NOMO-1 treated with dmso at 0.1 percent for 144 hours (cell line): ENCODE results near the gene MTG1.

ENCODE experiments used
- DNase-seq: peaks from one replicate; lab custom pipeline; 2025; ENCODE audit not compliant: unreplicated experiment; lab: John Stamatoyannopoulos, UW

The MTG1 gene

DNA sequence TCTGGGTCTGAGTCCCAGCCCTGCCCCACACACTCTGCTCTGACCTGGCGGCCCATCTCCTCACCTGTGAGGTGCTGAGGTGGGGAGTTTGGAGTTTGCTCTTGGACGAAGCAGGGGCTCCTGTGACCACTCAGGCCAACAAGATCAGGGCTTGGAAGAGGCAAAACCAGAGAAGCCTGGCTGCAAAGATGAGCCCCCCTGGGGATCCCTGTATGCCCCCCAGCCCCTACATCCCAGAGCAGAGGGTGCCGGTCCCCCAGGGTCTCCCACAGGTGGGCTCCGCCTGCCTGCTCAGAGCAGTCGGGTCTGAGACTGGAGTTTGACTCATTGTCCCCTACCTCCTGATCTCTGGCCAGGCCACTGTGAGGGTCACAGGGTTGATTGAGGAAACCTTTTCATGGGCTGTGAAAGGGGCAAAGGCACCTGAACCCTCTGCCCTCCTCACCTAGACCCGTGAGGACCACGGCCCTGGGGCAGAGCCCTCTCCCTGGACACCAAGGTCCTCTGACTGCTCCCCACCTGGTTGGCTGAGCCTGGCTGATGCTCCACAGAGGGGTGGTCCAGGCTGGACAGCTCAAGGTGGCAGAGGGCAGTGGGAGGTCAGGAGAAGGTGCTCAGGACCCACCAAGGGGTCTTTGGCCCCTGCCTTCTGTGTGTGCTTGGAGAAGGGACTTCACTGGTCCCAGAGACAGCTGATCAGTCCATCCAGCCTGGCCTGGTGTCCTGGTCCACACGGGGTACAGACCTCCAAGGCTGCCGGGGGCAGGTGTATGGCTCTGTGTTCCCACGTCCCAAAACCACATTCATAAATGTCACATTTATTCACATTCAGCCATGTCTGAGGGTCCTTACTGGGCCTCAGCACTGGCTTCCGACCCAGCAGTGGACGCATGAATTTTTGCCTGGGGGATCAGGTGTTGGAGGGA is 50.6 kb downstream of the MTG1 start:
- DNase-seq, result no peak

DNA sequence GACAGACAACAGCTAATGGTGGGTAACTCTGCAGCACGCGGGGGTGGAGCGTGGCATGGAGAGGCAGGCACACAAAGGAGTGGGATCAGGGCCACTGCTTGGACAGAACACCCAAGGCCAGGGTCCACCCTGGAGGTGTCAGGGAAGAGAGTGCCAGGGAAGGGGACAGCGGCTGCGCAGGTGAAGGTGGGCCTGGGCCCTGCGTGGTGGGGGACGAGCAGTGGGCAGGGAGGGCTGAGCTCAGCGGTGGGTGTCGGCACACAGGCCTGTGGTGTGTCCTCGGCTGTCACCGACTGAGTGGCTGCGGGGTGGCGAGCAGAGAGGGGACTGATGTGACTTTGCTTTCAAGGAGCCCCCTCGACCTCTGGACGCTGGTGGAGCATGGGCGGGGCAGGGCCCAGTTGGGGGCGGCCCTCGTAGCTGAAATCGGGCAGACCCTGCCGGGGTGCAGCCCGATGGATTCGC is 51.3 kb downstream of the MTG1 start:
- DNase-seq, result no peak

- no peak for DNase-seq
Observed at GRCh38 chr10:133445751-133446708, 52.1 kb downstream of the MTG1 start.

GRCh38 chr10:133446979-133447378 is 53.0 kb downstream of the MTG1 start:
- DNase-seq, result no peak

GRCh38 chr10:133448120-133448519 is 54.2 kb downstream of the MTG1 start:
- no peak for DNase-seq

DNA sequence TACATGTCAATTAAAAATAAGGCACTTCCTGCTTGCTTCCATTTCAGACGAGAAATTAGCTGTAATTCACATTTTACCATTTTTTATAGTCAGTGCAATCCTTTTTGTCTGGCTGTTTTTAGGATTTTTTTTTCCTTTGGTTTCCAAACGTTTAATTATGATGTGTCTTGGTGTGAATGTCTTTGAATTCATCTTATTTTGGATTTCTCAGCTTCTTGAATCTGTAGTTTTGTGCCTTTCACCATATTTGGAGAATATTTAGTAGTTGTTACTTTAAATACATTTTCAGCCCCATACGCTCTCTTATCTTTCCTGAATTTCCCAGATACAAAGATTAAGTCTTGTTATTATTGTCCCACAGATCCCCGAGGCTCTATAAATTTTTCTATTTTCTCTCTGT is 57.4 kb downstream of the MTG1 start:
- no peak for DNase-seq

DNA sequence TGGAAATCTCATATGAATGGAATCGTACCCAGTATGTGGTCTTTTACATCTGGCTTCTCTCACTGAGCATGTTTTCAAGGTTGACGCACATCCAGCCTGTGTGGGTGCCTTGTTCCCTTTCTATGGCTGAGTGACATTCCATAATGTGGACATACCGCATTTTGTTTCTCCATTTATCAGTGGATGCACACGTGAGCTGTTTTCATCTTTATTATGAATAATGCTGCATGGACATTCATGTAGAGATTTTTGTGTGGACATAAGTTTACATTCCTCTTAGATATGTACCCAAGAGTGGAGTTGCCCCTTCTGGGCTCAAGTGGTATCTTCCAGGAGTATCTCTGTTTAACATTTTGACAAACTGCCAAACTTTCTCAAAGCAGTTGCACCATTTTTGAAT is 58.5 kb downstream of the MTG1 start:
- no peak for DNase-seq

DNA sequence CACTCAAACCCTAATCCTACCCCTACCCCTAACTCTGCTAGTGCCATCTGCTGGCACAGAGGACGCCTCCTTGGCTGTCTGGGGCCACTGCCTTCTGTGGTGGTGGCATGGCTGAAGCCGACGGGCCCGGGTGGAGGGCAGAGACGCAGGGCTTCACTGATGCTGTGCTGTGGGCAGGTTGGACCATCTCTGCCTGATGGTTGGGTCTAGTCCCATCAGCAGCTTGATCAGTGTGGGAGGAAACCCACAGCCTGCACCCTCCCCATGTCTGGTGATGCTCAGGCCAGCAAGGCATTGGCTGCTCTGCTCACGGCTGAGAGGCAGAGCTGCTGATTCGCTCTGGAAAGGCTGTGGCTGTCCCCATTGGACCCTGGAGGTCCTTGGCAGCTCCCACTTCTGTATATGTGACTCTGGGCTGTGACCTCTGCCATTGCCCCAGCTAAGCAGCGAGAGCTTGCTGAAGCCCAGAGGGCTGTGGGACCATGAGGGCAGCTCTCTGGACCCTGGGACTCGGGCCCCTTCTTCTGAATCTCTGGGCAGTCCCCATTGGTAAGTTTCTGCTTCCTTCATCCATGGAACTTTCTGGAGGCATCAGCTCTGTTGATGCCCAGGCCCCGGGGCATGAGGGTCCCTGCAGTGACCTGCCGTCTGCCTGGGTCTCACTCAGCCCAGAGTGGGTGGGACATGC is 59.7 kb downstream of the MTG1 start, which contains the start of gene SCART1:
SCART1 (plus strand) TSS at position 430 of the 688 bp plus-strand sequence; CDS start at position 483, 53 bp downstream.
- no peak for DNase-seq

DNA sequence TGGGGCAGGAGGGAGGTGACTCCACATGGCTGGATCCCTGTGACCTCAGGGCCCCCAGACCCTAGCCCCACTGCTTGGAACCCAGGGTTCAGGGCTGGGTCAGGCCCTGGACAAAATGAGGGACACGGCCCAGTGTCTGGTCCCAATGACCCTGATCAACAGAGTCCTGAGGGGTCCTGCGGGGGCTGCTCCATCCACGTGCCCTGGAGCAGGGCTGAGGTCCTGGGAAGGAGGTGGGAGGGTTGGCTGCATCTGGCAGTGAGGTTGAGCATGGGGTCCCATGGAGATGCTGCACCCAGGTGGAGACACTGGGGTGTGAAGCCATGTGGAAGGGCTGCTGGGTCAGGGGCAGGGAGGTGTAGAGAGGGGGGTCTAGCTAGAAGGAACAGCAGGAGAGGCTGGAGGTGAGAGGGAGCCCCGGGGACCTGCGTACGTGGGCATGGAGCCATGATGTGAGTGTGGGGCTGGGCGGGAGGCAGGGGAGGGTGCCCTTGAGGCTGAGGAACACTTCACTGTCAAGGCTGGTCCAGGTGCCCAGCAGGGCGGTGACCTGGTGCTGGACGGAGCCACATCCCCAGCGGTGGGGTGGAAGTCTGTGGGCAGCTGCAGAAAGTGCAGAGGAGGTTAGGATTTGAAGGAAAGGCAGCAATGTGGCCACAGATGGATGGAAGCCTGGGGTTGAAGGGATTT is 60.4 kb downstream of the MTG1 start:
- no peak for DNase-seq

DNA sequence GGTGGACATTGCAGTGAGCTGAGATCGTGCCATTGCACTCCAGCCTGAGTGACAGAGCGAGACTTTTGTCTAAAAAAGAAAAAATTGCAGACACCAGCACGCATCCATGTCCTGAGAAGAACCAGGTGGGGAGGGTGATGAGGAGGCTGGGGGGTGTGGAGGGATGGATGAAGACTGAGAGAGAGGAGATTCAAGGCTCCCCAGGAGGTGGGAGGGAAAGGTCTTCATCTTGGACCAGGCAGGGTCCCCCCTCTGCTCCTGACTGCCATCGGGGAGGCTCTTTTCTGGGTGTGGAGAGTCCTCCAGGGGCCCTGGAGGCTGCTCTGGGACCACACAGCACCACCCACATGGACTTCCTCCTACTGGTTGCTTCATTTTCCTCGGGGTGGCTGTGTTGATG is 61.2 kb downstream of the MTG1 start:
- no peak for DNase-seq

DNA sequence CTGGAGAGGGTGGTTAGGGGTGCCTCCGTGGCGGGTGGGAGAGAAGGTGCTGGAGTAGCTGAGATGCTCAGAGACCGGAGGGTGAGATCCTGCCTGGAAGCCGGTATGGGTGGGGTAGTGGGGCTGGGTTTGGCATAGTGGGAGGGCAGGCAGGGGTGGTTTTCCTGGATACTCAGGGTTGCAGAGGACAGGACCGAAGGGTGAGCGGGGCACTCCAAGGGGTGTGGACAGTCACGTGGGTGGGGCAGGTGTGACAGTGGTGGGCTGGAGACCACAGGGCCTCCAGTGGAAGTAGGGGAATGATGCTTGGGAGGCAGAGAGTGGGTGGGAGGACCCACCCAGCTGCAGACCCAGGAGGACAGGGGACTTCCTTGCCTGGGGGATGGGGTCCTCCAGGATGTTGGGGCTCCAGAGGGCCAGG is 61.7 kb downstream of the MTG1 start:
- DNase-seq, result no peak

DNA sequence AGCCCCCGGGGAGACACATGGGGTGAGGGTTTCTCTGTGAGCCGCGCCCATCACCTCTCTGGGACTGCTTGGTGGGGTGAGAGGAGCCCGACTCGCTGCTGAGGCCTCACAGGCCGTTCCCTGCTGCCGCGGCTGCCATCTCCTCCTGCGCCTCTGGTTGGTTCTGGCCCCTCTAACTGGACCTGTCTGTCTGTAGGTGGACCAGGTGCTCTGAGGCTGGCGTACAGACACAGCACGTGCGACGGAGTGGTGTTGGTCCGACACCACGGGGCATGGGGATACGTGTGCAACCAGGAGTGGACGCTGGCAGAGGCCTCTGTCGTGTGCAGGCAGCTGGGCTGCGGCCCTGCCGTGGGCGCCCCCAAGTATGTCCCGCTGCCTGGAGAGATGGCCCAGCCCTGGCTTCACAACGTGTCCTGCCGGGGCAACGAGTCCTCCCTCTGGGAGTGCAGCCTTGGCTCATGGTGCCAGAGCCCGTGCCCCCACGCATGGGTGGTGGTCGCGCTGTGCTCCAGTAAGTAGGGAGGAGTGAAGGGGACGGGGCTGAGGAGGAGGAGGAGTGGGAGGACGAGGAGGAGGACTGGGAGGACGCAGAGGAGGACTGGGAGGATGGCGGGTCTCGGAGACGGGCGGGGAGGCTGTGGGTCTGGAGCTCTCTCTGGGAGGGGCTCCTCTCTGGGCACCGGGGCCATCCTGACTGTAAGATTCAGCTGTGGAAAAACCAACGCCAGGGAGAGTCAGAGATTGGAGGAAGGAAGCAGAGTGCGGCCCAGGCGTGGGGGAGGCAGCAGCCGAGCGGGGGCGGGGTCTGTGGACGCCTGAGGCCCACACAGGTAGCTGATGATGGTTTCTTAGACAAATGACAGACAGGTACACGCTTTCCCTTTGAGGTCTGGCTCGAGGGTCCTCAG is 62.3 kb downstream of the MTG1 start:
- DNase-seq, result no peak

DNA sequence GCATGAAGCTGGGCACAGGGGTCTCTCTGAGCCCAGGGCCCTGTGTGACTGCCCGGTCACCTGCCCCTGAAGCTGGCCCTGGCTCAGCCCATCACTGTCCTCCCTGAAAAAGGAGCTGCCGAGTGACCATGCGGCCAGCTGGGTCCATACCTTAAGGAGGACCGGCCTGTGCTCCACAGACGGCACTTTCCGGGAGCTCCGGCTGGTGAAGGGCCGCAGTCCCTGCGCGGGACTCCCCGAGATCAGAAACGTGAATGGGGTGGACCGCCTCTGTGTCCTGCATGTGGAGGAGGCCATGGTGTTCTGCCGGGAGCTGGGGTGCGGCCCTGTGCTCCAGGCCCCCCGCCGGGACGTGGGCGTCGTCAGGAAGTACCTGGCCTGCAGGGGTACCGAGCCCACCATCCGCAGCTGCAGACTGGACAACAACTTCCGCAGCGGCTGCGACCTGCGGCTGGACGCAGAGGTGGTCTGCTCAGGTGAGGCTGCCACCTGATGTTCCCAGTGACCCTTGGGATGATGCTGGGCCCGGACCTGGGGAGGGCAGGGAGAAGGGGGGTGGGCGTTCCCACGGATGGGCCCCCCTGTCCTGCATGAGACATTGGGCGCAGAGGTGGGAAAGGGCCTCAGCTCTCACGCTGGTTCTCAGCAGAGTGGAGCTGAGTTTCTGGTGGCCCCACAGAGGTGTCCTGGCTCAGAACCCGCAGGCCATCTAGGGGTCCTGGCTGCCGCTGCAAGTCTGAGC is 63.3 kb downstream of the MTG1 start:
- no peak for DNase-seq

DNA sequence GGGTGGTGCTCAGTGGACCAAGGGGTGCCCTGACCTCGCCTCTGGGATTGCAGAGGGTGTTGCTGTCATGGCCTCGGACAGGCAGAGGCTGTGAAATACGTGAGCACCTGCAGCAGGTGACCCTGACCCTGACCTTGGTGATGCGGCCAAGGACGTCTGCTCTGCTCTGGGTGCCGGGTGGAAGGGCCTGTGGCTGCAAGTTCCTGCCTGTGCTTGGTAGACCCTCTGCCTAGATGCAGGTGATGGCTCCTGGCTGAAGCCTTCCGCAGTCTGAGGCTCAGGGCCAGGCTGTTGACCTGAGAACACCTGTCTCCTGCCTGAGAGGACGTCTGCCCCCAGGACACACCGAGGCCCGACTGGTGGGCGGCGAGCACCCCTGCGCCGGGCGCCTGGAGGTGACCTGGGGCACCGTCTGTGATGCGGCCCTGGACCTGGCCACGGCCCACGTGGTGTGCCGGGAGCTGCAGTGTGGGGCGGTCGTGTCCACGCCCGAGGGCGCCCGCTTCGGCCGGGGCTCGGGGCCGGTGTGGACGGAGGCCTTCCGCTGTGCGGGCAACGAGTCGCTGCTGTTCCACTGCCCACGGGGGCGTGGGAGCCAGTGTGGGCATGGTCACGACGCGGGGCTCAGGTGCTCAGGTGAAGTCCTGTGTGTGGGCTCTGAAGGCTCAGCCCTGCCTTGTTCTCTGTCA is 64.2 kb downstream of the MTG1 start:
- no peak for DNase-seq

GRCh38 chr10:133458710-133459453 is 64.9 kb downstream of the MTG1 start:
- DNase-seq, result no peak

GRCh38 chr10:133459454-133460207 is 65.7 kb downstream of the MTG1 start:
- DNase-seq, result no peak
